HG03432 (cell line): Measurements from ENCODE around the gene SUSD4.

Experiments used
- ATAC-seq: cut with Tn5 transposase; IDR thresholded peaks from one replicate; pipeline ENCODE4 v1.9.1; 2021; ENCODE audit warnings: mild to moderate bottlenecking, moderate library complexity; ENCODE audit not compliant: unreplicated experiment

Gene SUSD4

GRCh38 chr1:223233410-223234169, 130.4 kb downstream of the SUSD4 start:
- ATAC-seq, result no peak

GRCh38 chr1:223233019-223233409, 131.0 kb downstream of the SUSD4 start:
- no peak for ATAC-seq

- no peak for ATAC-seq
Measured at GRCh38 chr1:223231581-223231980, 132.4 kb downstream of the SUSD4 start.

DNA sequence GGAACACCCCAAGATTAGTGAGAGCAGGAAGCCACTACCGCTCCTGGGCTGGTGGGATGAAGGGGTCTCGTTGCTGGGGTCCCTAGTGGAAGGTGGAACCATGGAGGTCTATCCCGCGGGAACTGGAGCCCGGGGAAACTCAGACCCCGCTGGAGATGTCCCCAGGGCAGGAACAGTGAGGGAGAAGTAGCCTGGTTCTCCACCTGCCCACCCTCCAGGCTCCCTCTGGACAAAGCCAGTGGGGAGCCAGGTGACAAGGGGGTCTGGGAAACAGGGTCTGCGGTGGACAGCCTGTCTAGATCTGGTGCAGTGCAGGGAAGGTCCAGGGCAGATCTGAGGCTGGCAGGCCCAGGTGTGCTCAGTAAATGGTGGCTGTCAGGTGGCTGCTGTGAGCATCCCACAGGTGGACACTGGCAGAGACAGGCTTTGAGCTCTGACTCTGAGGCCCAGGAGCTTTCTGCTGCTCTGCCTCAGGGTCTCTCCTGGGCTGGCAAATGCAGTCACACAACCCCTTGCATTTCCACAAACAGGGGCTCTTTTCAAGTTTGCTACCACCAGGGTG, 132.9 kb downstream of the SUSD4 start:
- ATAC-seq, result no peak

- ATAC-seq, result no peak
Measured at GRCh38 chr1:223230161-223230881, 133.7 kb downstream of the SUSD4 start.

DNA sequence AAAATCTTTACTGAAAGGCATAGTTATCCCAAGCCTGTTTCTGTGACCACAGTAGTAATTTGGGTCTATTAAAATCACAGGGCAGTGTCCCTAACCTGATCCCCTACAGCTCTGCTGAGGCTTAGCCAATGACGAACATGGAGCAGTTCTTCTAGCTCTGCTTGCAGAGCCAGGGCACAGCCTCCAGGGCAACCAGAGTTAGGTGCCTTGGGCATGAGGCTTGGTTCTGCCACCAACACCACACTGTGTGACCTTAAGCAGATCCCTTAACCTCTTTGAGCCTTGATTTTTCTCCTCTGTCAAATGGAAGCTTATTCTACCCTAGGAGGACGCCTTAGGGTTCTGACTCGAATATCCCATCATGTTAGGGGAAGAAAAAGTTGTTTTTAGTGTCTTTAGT, 134.2 kb downstream of the SUSD4 start:
- ATAC-seq, result no peak

- no peak for ATAC-seq
Measured at GRCh38 chr1:223228931-223229528, 134.9 kb downstream of the SUSD4 start.

- ATAC-seq, result no peak
Measured at GRCh38 chr1:223228201-223228600, 135.8 kb downstream of the SUSD4 start.

DNA sequence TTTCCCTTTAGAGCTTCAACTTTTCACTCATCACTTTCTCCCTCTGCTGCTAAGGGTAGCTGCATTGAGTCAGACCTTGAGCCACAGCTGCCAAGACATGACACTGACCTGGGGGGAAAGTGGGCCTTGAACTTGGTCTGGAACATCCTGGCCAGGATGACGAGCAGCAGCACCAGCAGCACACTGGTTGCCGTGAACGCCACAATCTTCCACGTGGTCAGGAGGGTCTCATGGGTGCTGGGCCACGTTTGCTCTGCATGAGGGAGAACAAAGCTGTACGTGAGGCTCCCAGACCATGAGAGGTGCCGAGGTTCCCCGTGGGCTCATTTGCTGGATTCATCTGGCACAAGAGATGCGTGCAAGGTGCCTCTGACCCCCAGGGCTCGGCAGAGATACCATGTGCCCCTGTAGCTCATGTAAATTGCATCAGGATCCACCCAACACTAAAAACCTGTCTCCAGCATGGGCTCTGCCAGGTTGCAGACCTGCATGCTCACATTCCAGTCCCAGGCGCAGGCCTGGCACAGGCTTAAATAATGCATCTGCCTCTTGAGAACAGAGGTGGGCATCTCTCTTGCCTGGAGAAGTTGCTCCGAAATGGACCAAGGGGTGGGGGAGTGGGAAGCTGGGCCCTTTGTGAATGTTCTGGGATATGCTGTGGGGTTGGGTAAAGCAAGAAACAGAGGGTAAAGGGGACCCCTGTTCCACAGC, 136.3 kb downstream of the SUSD4 start:
- no peak for ATAC-seq

- ATAC-seq, result no peak
Measured at GRCh38 chr1:223227031-223227430, 136.9 kb downstream of the SUSD4 start.

DNA sequence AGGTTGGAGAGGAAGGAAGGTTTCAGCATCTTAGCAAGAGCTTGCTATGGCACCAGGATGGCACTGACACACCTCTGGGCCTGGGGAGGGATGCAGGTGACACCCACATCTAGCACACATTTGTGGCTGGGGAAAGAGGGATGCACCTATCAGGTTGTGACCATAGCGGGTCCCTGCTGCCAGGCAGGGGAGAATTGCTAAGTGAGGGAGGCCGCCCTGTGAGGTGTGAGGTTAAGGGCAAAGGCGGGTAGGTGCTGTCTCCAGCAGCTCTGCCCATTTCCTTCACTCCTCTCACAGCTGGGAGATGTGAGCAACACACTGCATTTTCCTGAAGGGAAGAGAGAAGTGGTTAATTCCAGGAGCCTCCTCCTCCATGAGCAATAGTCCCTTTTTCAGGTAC, 137.7 kb downstream of the SUSD4 start:
- ATAC-seq, result no peak

DNA sequence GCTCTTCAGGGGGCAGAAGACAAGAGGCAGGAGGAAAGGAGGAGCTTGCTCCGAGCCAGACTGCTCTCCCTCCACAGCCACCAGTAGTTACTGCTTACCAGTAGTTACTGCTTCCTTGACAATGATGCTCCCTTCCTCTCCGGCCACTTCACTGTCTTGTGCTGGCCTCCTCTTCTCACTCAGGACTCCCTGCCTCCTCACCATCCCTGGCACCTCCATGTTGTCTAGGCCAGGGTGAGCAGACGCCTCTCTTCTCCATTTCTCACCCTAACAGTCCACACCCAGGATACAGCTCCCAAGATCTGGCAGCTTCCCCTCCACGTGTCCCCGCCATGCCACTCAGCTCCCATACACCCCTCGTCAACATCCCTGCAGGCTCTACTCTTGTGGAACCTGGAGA, 138.5 kb downstream of the SUSD4 start:
- no peak for ATAC-seq

DNA sequence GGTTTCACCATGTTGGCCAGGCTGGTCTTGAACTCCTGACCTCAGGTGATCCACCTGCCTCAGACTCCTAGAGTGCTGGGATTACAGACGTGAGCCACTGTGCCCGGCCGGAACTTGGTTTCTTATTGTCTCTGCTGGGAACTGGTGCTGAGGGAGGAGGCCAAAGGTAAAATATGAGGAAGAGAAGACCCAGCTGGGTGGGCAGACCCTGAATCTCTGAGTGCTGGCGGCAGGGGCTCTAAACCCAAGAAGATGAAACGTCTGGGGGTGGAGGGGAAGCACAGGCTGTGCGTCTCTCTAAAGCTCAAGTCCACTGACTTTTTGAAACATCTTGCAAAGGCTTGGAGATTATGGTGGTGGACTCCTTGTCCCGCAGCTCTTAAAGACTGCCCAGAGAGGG, 138.9 kb downstream of the SUSD4 start:
- ATAC-seq, result no peak

GRCh38 chr1:223224465-223224864, 139.5 kb downstream of the SUSD4 start:
- no peak for ATAC-seq

- no peak for ATAC-seq
Measured at GRCh38 chr1:223223091-223223995, 140.6 kb downstream of the SUSD4 start.

DNA sequence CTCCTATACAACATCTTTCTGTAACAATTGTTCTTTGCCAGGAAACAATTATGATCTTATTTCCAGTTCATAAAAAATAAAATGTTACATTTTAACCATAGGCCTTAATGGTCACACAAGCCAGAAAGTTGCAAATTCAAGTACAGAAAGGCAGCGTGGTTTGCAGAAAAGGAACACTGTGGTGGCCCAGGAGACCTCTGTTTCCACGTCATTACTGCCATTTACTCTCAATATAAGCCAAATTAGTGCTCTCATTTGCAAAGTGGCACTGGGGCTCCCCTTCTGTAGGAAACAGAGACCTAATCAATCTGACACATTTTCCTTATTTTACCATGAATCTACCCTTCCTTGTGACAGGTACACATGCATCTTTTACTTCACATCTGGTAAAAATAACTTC, 141.6 kb downstream of the SUSD4 start:
- ATAC-seq, result no peak

- ATAC-seq, result no peak
Measured at GRCh38 chr1:223221686-223222085, 142.3 kb downstream of the SUSD4 start.

DNA sequence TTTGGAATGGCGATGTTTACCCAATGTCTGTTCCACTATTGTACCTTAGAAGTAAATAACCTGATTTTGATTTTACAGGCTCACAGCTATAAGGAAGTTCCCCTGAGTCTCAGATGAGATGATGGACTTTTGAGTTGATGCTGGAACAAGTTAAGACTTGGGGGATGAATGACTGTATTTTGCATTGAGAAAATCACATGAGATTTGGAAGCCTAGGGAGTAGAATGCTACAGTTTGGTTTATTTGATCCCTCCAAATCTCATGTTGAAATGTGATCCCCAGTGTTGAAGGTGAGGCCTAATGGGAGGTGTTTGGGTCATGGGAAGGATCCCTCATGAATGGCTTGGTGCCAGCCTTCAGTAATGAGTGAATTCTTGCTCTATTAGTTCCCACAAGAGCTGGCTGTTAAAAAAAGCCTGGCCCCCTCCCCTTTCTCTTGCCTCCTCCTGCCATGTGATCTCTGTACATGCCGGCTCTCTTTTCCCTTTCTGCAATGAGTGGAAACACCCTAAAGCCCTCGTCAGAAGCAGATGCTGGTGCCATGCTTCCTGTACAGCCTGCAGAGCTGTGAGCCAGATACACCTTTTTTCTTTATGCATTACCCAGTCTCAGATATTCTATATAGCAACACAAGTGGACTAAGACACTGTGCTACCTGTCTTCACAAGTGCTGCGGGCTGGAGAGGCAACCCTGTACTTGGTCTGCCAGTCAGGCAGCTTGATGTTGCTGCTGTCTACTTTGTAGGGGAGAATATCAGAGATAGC, 143.9 kb downstream of the SUSD4 start:
- no peak for ATAC-seq

GRCh38 chr1:223219318-223219635, 144.7 kb downstream of the SUSD4 start:
- no peak for ATAC-seq

DNA sequence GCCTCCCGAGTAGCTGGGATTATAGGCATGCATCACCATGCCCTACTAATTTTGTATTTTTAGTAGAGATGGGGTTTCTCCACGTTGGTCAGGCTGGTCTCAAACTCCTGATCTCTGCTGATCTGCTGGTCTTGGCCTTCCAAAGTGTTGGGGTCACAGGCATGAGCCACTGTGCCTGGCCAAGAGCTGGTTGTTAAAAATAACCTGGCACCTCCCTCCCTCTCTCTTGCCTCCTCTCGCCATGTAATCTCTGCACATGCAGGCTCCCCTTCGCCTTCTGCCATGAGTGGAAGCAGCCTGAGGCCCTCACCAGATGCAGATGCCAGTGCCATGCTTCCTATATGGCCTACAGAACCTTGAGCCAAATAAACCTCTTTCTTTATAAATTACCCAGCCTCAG, 146.2 kb downstream of the SUSD4 start:
- ATAC-seq, result no peak
